Measurements from ENCODE around the gene ATN1.
"Not testable (repeated sequence)": the region's sequence is repeated elsewhere in the genome, so short reads cannot be mapped to it uniquely, and the experiment has no call there.

The ATN1 gene, protein sequence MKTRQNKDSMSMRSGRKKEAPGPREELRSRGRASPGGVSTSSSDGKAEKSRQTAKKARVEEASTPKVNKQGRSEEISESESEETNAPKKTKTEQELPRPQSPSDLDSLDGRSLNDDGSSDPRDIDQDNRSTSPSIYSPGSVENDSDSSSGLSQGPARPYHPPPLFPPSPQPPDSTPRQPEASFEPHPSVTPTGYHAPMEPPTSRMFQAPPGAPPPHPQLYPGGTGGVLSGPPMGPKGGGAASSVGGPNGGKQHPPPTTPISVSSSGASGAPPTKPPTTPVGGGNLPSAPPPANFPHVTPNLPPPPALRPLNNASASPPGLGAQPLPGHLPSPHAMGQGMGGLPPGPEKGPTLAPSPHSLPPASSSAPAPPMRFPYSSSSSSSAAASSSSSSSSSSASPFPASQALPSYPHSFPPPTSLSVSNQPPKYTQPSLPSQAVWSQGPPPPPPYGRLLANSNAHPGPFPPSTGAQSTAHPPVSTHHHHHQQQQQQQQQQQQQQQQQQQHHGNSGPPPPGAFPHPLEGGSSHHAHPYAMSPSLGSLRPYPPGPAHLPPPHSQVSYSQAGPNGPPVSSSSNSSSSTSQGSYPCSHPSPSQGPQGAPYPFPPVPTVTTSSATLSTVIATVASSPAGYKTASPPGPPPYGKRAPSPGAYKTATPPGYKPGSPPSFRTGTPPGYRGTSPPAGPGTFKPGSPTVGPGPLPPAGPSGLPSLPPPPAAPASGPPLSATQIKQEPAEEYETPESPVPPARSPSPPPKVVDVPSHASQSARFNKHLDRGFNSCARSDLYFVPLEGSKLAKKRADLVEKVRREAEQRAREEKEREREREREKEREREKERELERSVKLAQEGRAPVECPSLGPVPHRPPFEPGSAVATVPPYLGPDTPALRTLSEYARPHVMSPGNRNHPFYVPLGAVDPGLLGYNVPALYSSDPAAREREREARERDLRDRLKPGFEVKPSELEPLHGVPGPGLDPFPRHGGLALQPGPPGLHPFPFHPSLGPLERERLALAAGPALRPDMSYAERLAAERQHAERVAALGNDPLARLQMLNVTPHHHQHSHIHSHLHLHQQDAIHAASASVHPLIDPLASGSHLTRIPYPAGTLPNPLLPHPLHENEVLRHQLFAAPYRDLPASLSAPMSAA (N-terminal part only)

DNA sequence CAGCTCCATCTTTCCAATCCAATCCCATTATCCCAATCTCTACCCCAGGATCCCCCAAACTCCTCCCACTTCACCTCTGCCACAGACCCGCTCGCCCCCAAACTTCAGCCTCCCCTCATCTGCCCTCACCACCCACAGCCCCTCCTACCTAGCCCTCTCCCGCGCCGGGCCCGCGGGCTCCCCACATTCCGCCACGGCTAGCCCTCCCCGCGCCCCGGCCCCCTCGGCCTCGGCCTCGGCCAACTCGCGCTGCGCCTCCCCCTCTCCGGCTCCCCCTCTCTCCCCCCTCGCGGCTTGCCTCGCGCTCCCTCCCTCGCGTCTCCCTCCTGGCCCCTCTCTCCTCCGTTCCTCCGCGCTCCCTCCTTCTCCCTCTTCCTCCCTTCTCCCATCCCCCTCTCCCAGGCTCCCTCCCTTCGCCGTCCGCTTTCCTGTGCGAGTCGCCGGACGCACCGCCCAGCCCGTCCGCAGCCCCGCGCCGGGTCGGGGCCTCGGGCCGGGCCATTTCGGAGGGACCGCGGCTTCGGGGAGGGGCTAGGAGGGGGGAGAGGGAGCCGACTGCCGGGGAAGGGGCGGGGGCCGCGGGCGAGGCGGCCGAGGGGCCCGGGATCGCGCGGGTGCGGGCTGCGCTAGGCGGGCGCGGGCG lies at the start of gene ATN1:
Gene ATN1, plus strand, starts transcription at position 581 of the 643 bp plus-strand sequence. CDS start 6,043 bp downstream, outside the sequence.
- no peak for DNase-seq (ENCODE audit: low read depth)

DNA sequence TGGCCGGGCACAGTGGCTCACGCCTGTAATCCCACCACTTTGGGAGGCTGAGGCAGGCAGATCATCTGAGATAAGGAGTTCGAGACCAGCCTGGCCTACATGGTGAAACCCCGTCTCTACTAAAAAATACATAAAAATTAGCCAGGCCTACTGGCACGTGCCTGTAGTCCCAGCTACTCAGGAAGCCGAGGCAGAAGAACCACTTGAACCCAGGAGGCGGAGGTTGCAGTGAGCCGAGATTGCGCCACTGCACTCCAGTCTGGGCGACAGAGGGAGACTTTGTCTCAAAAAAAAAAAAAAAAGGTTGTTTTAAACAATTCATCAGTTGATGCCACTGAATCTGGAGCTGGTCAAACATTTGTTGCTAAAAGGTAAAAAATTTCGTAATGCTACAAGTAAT lies 47.9 kb upstream of the ATN1 start:
- DNase-seq (ENCODE audit: low read depth), result not testable (repeated sequence)

DNA sequence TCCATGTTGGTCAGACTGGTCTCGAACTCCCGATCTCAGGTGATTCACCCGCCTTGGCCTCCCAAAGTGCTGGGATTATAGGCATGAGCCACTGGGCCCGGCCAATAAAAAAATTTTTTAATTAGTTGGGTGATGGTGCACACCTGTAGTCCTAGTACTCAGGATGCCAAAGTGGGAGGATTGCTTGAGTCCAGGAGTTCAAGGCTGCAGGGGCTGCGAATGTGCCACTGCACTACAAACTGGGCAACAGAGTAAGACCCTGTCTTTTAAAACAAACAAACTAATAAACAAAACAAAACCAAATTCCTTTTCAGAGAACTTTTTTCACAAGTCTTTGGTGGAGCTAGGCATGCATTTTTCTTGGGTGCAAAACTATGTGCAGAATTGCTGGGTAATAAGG lies 44.5 kb upstream of the ATN1 start:
- DNase-seq (ENCODE audit: low read depth), result no peak

DNA sequence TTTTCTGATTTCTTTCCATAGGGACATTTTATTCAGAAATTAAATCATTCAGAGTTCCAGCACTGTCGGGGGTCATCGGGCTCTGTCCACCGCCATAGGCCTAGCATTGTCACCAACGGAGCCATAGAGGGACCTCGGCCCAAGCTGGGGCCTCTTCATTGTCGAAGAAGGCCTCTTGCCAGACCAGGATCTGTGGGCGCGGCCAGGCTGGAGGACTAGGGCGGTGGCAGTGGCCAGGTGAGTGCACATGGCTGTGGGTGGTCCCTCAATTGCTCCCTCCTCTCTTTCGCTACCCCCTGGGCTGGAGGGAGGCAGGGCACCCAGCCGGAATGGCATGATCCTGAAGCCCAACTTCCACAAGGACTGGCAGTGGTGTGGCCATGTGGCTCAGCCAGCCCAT lies 44.1 kb upstream of the ATN1 start:
- DNase-seq (ENCODE audit: low read depth), result no peak

DNA sequence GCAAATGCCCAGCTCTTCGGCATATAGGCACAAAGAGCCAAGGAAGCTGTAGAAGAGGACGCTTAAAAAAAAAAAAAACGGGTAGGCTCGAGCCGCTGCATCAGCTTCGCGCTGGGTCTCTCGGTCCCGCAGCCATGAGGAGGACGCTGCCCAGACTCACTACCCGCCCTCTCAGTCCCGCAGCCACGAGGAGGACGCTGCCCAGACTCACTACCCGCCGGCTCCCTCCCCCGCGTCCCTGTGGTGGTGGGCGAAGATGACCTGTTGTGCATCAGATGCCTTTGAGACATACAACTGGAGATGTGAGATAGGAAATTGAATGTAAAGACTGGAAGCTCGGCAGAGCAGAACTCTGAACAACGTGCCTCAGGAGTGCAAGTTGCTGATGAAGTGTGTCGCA lies 43.2 kb upstream of the ATN1 start:
- no peak for DNase-seq (ENCODE audit: low read depth)

DNA sequence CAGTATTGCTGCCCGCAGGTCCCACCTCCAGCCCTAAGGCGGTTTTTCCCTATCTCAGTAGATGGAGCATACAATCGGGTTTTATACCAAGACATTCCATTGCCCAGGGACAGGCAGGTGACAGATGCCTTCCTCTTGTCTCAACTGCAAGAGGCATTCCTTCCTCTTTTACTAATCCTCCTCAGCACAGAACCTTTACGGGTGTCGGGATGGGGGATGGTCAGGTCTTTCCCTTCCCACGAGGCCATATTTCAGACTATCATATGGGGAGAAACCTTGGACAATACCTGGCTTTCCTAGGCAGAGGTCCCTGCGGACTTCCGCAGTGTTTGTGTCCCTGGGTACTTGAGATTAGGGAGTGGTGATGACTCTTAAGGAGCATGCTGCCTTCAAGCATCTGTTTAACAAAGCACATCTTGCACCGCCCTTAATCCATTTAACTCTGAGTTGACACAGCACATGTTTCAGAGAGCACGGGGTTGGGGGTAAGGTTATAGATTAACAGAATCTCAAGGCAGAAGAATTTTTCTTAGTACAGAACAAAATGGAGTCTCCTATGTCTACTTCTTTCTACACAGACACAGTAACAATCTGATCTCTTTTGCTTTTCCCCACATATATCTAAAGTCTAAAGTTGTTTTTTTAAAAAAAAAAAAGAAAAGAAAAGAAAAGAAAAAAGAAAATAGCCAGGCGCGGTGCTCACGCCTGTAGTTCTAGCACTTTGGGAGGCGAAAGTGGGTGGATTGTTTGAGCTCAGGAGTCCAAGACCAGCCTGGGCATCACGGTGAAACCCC lies 41.4 kb upstream of the ATN1 start:
- DNase-seq (ENCODE audit: low read depth), result not testable (repeated sequence)

DNA sequence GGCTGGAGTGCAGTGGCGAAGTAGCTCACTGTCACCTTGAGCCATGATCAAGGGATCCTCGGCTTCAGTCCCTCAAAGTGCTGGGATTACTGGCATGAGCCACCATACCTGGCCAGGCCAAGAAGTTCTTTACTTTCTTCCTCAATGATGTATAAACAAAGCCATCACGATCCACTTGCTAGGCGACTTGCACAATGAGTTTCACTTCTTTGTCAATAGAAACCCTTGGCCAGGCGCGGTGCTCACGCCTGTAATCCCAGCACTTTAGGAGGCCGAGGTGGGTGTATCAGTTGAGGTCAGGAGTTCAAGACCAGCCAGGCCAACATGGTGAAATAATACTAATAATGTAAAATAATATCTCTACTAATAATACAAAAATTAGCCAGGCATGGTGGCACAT lies 40.3 kb upstream of the ATN1 start:
- no peak for DNase-seq (ENCODE audit: low read depth)

DNA sequence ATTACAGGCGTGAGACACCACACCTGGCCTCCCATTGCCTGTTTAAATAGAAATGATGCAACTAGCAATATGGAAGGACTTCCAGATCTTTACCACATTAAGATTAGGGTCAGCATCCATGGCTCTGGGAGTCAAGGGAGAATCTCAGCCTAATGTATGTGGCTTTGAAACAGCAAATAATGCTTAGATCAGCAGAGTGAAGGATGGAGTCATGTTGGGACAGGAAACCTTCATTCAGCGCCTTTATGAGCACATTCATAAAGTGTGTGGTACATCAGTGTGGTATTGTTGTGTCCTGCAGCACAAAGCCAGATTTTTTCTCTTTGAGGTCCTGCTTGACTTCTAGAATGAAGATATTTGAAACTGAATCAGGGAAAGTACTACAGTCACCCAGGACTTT lies 39.4 kb upstream of the ATN1 start:
- no peak for DNase-seq (ENCODE audit: low read depth)

DNA sequence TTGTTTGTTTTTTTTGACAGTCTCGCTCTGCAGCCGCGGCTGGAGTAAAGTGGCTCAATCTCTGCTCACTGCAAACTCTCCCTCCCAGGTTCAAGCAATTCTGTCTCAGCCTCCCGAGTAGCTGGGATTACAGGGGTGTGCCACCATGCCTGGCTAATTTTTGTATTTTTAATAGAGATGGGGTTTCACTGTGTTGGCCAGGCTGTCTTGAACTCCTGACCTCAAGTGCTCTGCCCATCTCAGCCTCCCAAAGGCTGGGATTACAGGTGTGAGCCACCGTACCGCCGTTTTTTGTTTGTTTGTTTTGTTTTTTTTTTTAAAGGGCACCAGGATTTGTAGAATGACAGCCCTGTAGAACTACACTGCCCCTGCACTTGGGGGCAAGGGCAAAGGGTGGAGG lies 39.0 kb upstream of the ATN1 start:
- DNase-seq (ENCODE audit: low read depth), result not testable (repeated sequence)

DNA sequence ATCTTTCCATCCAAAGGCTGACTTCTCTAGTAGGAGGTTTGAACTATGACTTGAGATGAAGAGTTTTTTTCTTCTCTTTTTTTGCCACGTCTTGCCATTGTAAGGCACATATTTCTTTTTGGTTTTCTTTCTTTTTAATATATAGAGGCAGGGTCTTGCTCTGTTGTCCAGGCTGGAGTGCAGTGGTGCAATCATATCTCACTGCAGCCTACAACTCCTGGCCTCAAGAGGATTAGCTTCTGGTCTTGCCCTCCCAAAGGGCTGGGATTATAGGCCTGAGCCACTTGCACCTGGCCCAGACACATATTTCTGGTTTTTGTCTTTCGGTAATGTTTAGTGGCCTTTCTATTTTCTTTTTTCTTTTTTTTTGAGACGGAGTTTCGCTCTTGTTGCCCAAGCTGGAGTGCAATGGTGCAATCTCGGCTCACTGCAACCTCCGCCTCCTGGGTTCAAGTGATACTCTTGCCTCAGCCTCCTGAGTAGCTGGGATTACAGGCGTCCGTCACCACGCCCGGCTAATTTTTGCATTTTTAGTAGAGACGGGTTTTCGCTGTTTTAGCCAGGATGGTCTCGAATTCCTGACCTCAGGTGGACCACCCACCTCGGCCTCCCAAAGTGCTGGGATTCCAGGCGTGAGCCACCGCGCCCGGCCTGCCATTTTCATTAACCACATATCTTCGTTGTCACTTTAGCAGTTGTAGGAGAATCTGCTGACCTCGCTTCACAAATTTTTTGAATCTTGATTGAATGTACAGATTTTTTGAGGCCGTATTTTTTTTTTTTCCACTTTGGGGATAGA lies 37.8 kb upstream of the ATN1 start:
- DNase-seq (ENCODE audit: low read depth), result not testable (repeated sequence)

DNA sequence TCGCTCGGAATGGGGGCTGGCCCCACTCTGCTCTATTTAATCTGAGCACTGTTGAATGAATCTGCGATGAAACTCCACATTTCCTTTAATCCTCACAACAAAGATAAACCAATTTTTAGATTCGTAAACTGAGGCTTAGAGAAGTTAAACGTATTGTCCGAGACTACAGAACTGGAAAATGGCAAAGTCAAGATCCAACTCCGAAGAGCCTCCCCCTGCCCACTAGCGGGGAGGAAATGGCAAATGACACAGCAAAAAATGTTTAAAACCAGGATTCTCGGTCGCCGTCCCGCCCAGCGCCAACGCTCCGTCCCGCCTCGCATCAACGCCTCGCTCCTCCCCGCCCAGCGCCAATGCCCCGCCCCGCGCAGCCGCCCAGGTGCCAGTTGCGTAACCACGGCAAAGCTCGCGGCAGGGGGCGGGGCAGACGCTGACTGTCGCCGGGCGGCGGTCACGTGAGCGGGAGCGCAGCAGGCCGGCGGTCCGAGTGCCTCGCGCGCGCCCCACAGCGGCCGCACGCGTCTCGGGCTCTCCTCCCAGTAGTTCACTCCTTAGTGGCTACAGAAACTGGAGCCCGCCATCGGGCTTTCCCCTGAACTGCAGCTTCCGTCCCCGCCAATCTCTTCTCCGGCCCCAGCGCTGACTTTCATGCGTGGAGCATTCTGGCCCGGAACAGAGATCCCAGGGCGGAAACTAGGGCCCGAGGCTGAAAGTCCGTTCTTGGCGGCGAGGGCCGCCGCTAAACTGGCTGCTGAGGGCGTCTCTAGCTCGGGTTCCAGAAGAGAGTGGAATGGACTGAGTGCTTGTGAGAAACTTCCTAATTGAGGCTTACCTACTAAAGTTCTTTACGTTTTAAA lies 36.7 kb upstream of the ATN1 start:
- peak; percentile 67 for DNase-seq (ENCODE audit: low read depth)

DNA sequence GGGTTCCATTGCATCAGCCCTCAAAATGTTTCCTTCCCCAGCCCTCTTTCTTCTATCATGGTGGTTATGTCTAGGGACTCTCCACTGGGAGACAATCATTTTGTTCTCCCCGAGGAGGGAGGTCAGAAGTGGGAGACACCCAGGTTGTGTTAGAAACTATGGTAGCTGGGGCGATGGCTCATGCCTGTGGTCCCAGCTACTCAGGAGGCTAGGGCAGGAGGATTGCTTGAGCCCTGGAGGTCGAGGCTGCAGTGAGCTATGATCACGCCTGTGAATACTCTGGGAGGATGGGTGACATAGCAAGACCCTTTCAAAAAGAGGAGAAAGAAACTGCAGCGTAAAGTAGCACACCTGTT lies 36.1 kb upstream of the ATN1 start:
- no peak for DNase-seq (ENCODE audit: low read depth)

DNA sequence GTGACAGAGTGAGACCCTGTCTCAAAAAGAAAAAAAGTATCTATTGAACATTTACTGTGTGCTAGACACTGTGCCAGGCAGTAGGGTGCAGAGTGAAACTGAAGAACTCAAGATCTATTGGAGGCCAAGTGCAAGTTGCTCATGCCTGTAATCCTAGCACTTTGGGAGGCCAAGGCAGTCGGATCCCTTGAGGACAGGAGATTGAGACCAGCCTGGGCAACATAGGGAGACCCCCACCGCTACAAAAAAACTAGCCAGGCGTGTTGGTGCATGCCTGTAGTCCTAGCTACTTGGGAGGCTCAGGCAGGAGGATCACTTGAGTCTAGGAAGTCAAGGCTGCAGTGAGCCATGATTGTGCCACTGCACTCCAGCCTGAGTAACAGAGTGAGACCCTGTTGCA lies 35.1 kb upstream of the ATN1 start:
- not testable (repeated sequence) for DNase-seq (ENCODE audit: low read depth)

DNA sequence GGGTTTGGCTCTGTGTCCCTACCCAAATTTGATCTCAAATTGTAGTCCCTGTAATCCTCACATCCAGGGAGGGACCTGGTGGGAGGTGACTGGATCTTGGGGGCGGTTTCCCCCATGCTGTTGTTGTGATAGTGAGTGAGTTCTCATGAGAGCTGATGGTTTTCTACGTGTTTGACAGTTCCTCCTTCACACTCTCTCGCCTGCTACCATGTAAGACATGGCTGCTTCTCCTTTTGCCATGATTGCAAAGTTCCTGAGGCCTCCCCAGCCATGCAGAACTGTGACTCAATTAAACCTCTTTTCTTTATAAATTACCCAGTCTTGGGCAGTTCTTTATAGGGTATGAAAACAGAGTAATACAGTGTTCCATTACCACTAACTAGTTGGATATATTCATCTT lies 33.4 kb upstream of the ATN1 start:
- no peak for DNase-seq (ENCODE audit: low read depth)

DNA sequence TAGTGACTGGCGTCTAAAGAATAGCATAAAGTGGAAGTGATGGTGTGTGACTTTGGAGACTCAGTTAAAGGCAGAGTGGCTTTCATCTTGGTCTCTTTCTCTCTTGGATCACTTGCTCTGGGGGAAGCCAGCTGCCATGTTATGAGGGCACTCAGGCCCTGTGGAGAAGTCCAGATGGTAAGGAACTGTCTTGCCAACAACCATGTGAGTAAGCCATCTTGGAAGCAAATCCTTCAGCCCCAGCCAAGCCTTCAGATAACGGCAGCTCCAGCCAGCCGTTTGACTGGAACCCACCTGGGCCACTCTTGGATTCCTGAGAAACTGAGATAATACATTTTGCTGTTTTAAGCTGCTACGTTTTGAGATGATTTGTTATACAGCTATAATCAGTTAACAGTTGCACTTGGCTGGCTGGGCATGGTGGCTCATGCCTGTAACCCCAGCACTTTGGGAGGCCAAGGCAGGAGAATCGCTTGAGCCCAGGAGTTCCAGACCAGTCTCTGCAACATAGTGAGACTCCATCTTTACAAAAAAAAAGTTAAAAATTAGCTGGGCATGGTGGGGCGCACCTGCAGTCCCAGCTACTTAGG lies 30.8 kb upstream of the ATN1 start:
- no peak for DNase-seq (ENCODE audit: low read depth)

DNA sequence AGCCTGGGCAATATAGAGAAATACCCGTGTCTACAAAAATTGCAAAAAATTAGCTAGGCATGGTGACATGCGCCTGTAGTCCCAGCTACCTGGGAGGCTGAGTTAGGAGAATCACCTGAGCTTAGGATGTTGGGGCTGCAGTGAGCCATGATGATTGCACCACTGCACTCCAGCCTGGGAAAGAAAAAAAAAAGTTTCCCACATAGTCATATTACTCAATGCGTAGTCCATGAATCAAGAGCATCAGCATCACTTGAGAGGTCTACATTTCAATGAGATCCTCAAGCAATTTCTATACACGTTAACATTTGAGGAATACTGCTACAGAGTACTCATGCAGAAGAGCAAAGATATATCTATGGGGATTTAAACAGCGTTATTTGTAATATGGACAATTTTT lies 28.3 kb upstream of the ATN1 start:
- no peak for DNase-seq (ENCODE audit: low read depth)

DNA sequence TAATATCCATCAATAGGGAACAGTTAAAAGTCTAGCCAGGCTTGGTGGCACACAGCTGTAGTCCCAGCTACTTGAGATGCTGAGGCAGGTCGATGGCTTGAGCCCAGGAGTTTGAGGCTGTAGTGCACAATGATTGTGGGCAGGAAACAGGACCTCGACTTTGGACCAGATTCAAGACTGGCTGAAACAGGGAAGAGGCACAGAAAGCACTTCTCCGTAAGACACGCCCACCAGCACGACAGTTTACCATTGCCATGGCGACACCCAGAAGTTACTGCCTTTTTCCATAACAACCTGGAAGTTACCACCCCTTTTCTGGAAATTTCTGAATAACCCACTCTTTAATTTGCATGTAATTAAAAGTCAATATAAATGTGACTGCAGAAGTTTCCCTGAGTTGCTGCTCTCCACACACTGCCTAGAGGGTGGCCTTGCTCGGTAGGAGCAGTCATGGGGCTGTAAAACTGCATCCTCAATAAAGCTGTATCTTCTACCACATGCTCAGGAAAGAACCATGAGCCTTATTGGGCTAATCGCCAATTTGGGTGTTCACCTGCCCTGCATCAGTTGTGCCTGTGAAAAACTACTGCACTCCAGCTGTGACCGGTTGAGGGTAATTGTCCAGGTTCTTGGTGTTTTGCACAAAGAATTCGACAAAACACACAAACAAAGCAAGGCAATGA lies 27.8 kb upstream of the ATN1 start:
- no peak for DNase-seq (ENCODE audit: low read depth)

DNA sequence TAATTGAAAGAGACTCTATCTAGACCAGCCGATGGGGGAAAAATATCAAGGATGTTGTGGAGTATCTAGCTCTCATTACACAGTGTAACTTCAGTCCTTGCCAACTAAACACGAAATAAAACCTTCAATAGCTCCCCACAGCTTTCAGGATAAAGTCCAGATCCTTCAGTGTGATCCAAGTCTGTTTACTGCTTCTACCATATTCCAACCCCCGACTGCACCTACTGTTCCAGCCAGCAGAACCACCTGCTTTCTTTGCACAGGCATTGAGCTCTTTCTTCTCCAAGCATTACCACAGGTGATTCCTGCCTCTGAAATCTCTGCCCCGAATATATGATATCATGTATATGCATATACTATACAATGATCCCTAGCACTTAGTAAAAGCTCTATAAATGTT lies 25.3 kb upstream of the ATN1 start:
- no peak for DNase-seq (ENCODE audit: low read depth)

DNA sequence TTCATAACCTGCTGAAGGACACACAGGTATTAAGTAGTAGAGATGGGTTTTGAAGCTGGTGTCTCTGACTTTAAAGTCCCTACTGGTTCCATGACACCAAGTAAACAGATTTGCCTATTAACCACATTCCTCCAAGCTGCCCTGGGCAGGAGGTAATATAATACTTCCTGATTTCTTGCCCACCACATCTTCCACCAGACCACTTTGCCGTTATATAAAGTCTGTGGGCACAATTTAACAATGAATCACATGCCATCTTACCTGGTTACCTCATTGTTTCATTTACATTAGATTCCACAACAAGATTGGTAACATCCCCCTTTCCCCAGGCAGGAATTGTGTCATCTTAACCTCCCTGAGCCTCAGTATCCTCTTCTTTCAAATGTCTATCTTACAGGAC lies 24.0 kb upstream of the ATN1 start:
- no peak for DNase-seq (ENCODE audit: low read depth)

Data from non-pigmented ciliary epithelial cell (primary cell).